NCI-H510A (cell line): Measurements from ENCODE around the gene ASRGL1.

Experiments
- DNase-seq: peaks from one replicate; lab custom pipeline; 2025; lab: John Stamatoyannopoulos, UW

Gene ASRGL1

DNA sequence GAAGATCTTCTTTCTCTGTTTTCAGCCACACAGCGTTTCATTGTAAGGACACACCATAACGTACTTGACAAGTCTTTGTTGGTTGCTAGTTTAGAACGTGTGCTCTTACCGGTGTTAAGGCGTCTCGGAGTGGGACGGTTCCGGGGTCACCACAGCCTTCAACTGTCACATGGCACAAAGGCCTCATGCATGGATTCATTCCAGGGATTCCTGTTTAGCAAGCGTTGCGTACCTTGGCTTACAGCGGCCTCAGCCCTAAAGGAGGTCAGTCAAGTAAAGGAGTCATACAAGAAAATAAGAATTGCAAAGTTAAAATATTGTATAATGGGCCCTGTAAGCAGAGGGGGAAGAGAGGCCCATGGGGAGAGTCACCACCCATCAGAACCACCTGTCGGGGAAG, 79.3 kb downstream of the ASRGL1 start:
- DNase-seq: no peak

GRCh38 chr11:62418136-62418535, 80.9 kb downstream of the ASRGL1 start:
- DNase-seq: no peak

DNA sequence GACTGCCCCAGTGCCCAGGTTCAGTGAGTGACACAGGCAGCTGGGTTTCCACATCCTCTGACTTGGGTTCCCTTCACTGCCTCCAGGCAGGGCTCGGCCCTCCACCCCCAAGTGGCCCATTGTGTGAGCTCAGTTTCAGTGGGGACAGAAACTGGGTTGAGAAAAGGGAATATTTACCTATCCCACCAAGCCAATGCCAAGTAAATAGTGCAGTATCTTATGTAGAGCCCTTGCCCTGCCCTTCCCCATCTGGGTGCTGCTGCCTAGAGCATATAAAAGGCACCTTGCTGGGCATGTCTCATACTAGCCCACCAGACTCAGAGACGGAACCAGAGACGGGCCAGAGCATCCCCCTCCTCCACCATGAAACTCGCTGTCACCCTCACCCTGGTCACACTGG, 81.5 kb downstream of the ASRGL1 start, which contains the start of gene SCGB1A1:
TSS of gene SCGB1A1 (plus strand) at position 301 of the 400 bp plus-strand sequence. CDS start at position 364, 63 bp downstream.
- no peak for DNase-seq

GRCh38 chr11:62419314-62419929, 82.2 kb downstream of the ASRGL1 start:
- DNase-seq: no peak

DNA sequence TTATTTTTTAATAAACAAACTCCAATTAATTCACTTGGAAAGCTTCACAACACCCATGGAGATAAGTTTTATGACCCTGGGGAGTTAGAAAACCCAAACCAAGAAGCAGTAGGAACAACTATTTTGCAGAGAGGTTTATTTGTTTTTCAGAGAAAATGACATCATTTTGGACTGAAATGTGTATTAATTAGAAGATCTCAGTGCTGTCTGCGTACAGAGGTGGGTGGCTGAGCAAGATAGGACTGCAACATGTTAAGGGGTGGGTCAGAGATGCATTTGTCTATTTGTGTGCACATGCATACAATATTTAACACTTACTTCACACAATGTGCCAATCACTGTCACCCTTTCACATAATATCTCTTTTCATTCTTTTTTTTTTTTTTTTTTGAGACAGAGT, 82.7 kb downstream of the ASRGL1 start:
- no peak for DNase-seq

- DNase-seq: no peak
These were observed 83.6 kb downstream of the ASRGL1 start for GRCh38 chr11:62420882-62421281.

DNA sequence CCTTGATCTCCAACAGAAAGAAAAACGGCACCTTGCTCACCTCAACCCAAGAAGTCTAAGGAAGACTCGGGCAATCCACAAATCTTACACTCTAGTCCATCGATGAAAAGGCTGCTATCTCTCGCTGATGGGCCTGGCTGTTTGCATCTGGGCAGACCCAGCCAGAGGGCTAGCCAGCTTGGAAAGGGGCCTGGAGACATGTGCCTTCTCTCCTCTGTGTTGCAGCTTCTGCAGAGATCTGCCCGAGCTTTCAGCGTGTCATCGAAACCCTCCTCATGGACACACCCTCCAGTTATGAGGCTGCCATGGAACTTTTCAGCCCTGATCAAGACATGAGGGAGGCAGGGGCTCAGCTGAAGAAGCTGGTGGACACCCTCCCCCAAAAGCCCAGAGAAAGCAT, 84.7 kb downstream of the ASRGL1 start:
- DNase-seq: no peak

- no peak for DNase-seq
These were observed 85.8 kb downstream of the ASRGL1 start for GRCh38 chr11:62423012-62423411.

DNA sequence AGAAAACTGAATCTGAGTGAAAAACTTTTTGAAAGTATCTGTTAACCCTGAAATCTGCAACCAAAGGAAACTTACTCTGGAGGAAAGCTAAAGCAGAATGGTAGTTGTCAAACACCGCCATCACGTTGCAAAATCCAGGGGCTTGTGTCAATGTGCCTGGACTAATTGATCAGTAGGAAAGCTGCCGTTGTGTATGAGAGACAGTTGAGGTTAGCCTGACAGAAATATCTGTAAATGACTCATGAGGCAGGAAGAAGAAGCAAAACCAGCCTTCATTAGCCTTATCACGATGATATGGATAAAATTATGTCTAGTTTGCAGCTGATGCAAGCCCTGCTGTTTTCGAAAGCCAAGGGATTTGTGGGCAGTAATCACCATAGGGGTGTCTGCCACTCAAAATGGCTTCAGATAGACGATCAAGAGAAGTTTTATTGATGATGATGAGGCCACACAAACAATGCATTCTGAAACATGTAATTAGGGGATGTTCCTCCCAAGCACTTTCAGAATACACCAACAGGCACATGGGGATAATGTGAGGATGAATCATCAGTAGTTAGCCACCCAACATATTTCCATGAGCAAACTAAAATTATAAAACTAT, 90.5 kb downstream of the ASRGL1 start:
- DNase-seq: no peak

- DNase-seq: no peak
These were observed 91.8 kb downstream of the ASRGL1 start for GRCh38 chr11:62428871-62429560.

- DNase-seq: no peak
These were observed 93.2 kb downstream of the ASRGL1 start for GRCh38 chr11:62430425-62430824.

- no peak for DNase-seq
These were observed 94.1 kb downstream of the ASRGL1 start for GRCh38 chr11:62431171-62431901.

- DNase-seq: no peak
These were observed 95.4 kb downstream of the ASRGL1 start for GRCh38 chr11:62432695-62433094.

DNA sequence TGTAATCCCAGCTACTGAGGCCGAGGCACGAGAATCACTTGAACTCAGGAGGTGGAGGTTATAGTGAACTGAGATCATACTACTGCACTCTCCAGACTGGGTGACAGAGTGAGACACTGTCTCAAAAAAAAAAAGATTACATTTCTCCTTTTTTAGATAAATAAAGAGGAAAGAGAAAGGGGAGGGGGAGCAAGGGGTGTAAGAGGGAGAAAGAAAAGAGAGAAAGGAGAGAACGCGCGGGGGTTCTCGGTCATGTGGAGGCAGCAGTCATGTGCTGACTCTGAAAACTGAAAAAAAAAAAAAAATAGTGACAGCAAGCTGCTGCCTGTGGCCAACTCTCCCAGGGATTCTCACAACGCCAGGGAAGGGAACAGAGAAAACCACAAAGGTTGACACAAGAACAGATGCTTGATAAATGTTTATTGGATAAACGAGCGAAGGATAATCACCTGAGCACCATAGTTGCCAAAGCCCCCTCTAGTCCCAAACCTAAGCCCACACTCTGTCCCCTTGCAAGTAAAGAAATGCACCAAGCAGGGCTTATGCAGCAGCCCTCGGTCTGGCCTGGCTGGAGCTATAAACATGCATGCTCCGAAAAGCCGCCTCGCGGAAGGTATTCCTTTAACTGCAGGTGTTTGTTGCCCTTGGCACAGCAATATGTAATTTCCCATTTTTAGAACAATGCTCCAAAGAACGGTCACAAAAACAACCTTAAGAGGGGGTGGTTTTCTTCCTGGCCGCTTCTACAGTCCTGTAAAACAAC, 96.1 kb downstream of the ASRGL1 start:
- no peak for DNase-seq

- no peak for DNase-seq
These were observed 96.6 kb downstream of the ASRGL1 start for GRCh38 chr11:62433904-62434276.

GRCh38 chr11:62435846-62436660, 98.8 kb downstream of the ASRGL1 start:
- no peak for DNase-seq

DNA sequence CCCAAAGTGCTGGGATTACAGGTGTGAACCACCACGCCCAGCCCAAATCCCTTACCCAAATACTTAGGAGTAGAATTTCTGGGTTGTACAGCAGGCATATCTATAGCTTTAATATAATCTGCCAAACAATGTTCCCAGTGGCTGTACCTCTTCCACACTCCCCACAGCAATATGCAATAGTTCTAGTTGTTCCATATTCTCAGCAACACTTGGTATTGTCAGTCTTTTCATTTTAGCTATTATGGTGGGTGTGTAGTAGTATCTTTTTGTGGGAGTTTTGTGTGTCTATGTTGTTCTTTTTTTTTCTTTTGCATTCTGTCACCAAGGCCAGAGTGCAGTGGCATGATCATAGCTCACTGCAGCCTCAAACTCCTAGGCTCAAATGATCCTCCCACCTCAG, 100.4 kb downstream of the ASRGL1 start:
- no peak for DNase-seq

DNA sequence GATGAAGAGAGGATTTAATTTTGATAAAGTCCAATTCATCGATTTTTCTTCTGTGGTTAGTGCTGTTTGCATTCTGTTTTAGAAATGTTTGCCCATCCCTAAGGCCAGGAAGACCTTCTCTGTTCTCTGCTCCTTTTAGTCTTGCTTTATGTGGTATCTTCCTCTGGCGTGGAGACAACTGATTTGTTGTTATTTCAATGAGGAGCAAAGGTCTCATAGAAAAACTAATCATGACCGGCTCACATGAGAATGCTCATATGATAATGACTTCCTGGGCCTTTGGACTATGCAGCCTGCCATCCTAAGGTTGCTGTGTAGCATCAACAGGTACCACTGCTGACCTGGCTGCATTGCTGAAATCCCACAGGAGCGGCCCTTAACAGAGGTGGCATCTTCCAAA, 101.4 kb downstream of the ASRGL1 start:
- no peak for DNase-seq

- DNase-seq: no peak
These were observed 102.7 kb downstream of the ASRGL1 start for GRCh38 chr11:62439785-62440602.
